ENCODE data around the gene FAM174C. TPM values are rescaled to one million over a fixed set of nuclear protein-coding genes. Genes with fewer than 3 reads are reported as not detected.

The FAM174C gene
- total RNA-seq, 2 donors from 2014 or later = 41.8 to 114 TPM

DNA sequence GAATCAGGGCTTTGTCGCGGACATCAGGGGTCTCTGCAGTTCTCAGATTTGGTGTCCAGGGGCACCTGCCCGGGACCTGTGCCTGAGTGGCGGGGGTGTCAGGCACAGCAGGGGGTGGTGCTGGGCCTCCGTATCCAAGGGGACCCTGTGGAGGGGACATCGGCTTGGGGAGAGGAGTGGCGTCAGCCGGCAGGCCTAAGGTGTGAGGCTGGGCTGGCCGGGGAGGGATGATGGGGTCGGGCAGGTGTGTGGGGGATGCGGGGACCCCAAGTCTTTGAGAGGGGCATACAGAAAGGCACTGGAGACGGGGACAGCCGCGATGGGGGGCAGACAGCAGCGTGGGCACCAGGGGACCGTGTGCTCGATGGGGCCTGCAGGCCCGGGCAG lies 12.9 kb downstream of the FAM174C start:
- DNase-seq = no peak
- Histone ChIP-seq H3K36me3 (no peaks in the 10 kb centered on the region), H3K27ac (no peak overlapping the region), H3K4me3 (peak overlapping the region; percentile 53), H3K27me3 (peaks cover 17% of the 10 kb centered on the region), H3K9me3 (no peaks in the 10 kb centered on the region), H3K9ac (ENCODE audit: low read depth in 2 of 2, low read length in 2 of 2) (no peak overlapping the region), H3K4me1 (peaks cover 9% of the 10 kb centered on the region)
- intact Hi-C loops (cut with DNase I) = loop anchor here (10.0 kb wide), 1 partner anchor 227 kb away; the partner anchor contains the start of gene ADAMTSL5
- TF ChIP-seq, protein P1, sequence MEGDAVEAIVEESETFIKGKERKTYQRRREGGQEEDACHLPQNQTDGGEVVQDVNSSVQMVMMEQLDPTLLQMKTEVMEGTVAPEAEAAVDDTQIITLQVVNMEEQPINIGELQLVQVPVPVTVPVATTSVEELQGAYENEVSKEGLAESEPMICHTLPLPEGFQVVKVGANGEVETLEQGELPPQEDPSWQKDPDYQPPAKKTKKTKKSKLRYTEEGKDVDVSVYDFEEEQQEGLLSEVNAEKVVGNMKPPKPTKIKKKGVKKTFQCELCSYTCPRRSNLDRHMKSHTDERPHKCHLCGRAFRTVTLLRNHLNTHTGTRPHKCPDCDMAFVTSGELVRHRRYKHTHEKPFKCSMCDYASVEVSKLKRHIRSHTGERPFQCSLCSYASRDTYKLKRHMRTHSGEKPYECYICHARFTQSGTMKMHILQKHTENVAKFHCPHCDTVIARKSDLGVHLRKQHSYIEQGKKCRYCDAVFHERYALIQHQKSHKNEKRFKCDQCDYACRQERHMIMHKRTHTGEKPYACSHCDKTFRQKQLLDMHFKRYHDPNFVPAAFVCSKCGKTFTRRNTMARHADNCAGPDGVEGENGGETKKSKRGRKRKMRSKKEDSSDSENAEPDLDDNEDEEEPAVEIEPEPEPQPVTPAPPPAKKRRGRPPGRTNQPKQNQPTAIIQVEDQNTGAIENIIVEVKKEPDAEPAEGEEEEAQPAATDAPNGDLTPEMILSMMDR (IDR thresholded peaks at IDR 0.05) = no peak

DNA sequence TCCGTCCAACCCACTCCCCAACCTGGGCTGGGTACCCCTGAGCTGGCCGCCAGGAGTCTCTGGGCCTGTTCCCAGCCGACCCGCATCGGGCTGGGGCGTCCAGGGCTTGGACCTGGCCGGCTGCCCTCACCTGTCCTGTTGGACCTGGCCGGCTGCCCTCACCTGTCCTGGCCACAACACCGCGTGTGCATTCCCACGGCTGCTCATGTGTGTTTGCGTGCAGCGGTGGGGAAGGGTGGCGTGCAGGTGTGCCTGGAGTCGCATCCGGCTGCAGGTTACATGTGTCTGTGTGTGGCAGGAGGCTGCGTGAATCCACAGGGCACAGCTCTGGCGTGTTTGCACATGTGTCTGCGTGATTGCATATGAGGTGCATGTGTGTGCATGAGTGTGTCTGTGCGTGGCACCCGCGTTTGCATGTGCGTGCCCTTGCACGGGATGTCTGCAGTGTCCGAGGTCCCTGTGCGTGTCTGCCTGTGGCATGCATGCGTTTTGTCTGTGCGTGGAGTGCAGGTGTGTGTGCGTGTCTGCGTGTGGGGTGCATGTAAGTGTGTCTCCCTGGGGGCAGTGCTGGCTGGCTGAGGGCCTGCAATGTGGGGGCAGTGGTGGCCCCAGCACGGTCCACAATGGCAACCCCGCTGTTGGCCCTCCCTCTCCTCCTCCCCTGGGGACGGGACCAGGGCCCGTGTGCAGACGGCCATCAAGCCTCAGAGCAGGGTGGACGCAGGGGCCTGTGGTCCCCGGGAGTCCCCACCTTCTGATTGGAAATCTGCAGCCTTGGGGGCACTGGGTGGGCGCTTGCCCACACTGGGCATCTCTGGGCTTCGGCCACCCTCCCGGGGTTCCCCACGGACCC lies 13.7 kb downstream of the FAM174C start:
- H3K9me3 ChIP-seq = no peaks in the 10 kb centered on the region
- H3K4me1 ChIP-seq = peaks cover 6% of the 10 kb centered on the region
- no peak for DNase-seq
- peaks cover 17% of the 10 kb centered on the region for H3K27me3 ChIP-seq
- no peak overlapping the region for H3K4me3 ChIP-seq
- no peaks in the 10 kb centered on the region for H3K36me3 ChIP-seq
- H3K9ac ChIP-seq (ENCODE audit: low read depth in 2 of 2, low read length in 2 of 2) = peak overlapping the region in 1 of 2 donors; percentile 19
- TF ChIP-seq, protein P1 (IDR thresholded peaks at IDR 0.05) = no peak
- no peak overlapping the region for H3K27ac ChIP-seq
- intact Hi-C loops (cut with DNase I) = loop anchor here (10.0 kb wide), 1 partner anchor 226 kb away; the partner anchor contains the start of gene ADAMTSL5

DNA sequence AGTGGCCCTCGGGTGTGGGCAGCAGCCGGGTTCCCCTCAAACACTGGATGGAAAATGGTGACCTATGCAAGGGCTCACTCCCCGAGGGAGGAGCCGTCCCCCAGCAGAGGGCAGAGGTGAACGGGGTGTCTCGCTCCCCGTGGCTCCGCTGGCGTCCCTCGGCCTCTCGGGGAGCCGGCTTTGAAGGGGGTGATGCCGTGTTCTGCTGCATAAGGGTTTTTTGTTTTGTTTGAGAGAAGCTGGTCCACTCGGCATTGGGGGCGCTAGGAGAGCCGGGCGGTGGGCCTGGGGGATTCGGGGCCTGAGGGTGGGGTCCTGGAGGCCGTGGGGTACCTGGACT lies 14.3 kb downstream of the FAM174C start:
- Histone ChIP-seq H3K4me3 (no peak overlapping the region), H3K27ac (no peak overlapping the region), H3K36me3 (no peaks in the 10 kb centered on the region), H3K9ac (ENCODE audit: low read depth in 2 of 2, low read length in 2 of 2) (no peak overlapping the region), H3K4me1 (peaks cover 6% of the 10 kb centered on the region), H3K27me3 (peaks cover 15% of the 10 kb centered on the region), H3K9me3 (no peaks in the 10 kb centered on the region)
- intact Hi-C loops (cut with DNase I) = loop anchor here (10.0 kb wide), 1 partner anchor 225 kb away; the partner anchor contains the start of gene ADAMTSL5
- no peak for DNase-seq
- TF ChIP-seq, protein P1 (IDR thresholded peaks at IDR 0.05) = no peak

DNA sequence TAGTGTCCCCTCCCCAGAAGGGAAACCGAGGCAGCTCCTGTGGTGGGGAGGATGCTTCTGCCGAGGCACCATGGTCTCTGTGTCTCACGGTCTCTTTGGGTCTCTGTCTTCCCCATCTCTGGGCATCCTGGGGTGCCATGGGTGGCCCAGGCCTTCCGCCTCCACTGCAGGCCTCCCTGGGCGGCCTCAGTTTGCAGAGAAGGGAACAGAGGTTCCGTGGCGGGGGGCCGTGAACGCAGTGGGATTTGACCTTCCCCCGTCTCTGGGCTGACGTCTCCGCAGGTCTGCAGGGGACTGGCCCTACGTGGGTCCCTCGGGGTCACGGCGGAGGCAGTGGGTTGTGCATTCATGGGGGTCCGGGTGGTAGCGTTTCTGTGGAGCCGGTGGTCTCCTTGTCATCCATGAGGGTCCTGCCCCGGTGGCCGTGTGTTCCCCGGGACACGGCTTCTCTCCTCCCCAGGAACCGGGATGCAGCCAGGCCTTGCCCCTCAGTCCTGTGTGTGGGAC lies 14.9 kb downstream of the FAM174C start:
- Histone ChIP-seq H3K9me3 (no peaks in the 10 kb centered on the region), H3K36me3 (no peaks in the 10 kb centered on the region), H3K4me1 (peaks cover 6% of the 10 kb centered on the region), H3K27me3 (peaks cover 14% of the 10 kb centered on the region), H3K9ac (ENCODE audit: low read depth in 2 of 2, low read length in 2 of 2) (no peak overlapping the region), H3K27ac (peak overlapping the region; percentile 73), H3K4me3 (peak overlapping the region; percentile 12)
- intact Hi-C loops (cut with DNase I) = no loop called here
- no peak for DNase-seq
- TF ChIP-seq, protein P1 (IDR thresholded peaks at IDR 0.05) = no peak

DNA sequence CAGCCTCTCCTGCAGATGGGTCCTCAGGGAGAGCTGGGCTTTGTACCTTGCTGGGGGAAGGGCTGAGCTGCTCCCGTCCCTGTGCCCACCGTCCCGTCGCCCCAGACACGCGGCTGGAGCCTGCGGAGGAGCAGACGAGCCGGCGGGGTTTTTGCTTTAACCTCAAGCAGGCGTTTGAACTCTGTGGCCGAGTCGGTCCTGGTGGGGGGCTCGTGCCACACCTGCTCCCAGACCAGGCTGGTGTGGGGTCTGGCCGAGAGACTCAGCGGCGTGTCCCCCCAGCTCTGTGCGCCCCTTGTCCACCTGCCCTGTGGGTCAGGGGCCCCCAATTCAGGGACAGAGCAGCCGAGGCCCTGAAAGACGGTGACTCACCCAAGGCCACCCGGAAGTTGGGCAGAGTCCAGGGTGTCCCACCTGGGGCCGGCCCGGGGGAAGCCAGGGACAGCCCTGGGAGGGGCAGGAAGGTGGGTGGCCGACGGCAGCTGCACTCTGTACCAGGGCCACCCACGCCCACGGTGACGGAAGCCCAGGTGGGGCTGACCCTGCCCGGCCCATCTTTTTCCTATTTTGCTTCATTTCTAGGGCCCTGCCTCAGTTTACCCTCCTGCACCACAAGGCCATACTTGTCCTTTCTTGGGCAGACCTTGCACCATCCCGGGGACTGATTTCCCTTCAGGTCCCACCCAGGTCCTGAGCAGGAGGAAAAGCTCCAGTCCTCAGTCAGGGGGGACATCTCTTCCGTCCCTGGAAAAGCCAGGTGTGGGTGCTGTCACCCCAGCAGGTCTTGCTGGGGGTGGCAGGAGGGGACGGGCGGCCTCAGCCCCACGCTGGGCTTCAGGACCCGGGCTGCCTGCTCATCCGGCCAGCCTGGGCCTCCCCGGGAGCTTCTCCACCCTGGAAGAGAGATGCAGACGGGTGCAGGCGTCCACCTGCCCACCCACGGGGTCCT lies 15.6 kb downstream of the FAM174C start:
- Histone ChIP-seq H3K4me1 (peaks cover 6% of the 10 kb centered on the region), H3K36me3 (no peaks in the 10 kb centered on the region), H3K27me3 (peaks cover 14% of the 10 kb centered on the region), H3K27ac (peak overlapping the region; percentile 73), H3K9me3 (no peaks in the 10 kb centered on the region), H3K9ac (ENCODE audit: low read depth in 2 of 2, low read length in 2 of 2) (peak overlapping the region; percentile 60 to 79), H3K4me3 (peak overlapping the region; percentile 23)
- intact Hi-C loops (cut with DNase I) = no loop called here
- TF ChIP-seq, protein P1 (IDR thresholded peaks at IDR 0.05) = no peak
- DNase-seq = peak; percentile 89

All from colonic mucosa (tissue), 4 donors.